Caco-2 (cell line): ENCODE results near the gene MRPL58. TPM values are rescaled to one million over a fixed set of nuclear protein-coding genes. Genes with fewer than 3 reads are reported as not detected.

Experiments used
- BruUV-seq: library from RNA; stranded (reverse); fragments of 400-500 nt; replicated peaks from 2 replicates; lab custom pipeline; 2021; lab: Mats Ljungman, UMichigan
- CTCF ChIA-PET: fragments of 300-600 bp; sonication (Branson Sonifier 250); formaldehyde crosslinking; loops from one replicate; lab custom pipeline; 2022; ENCODE audit warnings: antibody characterized with exemption; lab: Charles Lee
- POLR2A ChIA-PET: fragments of 300-600 bp; sonication (Branson Sonifier 250); formaldehyde crosslinking; loops from one replicate; lab custom pipeline; 2022; ENCODE audit warnings: antibody characterized with exemption; lab: Charles Lee
- DNase-seq, 2 experiments: peaks; one replicate each; pipeline versions ENCODE4 v3.0.0 to v3.0.0-alpha.2; 2020 to 2022
- H3K27me3 ChIP-seq: replicated peaks from 2 replicates; pipeline ENCODE4 v1.6.0; 2011; ENCODE audit warnings: low read length; ENCODE audit not compliant: control insufficient read depth, insufficient read depth
- H3K36me3 ChIP-seq: 2 replicates; pipeline ENCODE4 v1.5.1; 2011; ENCODE audit warnings: low read length; ENCODE audit not compliant: control insufficient read depth, insufficient read depth
- H3K4me1 ChIP-seq: fragments of 250-450 bp; sonication (Bioruptor Pico); 2 replicates; pipeline ENCODE4 v1.5.1; 2020; ENCODE audit warnings: mild to moderate bottlenecking
- H3K4me3 ChIP-seq: 2 replicates; pipeline ENCODE4 v1.5.1; 2011; ENCODE audit warnings: low read depth, mild to moderate bottlenecking, control low read depth, low read length
- H3K9me3 ChIP-seq: fragments of 250-450 bp; sonication (Bioruptor Pico); 2 replicates; pipeline ENCODE4 v1.5.1; 2020; ENCODE audit warnings: mild to moderate bottlenecking, moderate library complexity
- H3K27ac Mint-ChIP-seq: one replicate; pipeline ENCODE4 v1.8.0; 2022; ENCODE audit warnings: mixed read lengths; ENCODE audit not compliant: unreplicated experiment
- H3K27me3 Mint-ChIP-seq: one replicate; pipeline ENCODE4 v1.8.0; 2022; ENCODE audit warnings: mixed read lengths; ENCODE audit not compliant: insufficient read depth, unreplicated experiment
- H3K36me3 Mint-ChIP-seq: one replicate; pipeline ENCODE4 v1.8.0; 2022; ENCODE audit warnings: mild to moderate bottlenecking, mixed read lengths; ENCODE audit not compliant: insufficient read depth, unreplicated experiment
- H3K4me1 Mint-ChIP-seq: one replicate; pipeline ENCODE4 v1.8.0; 2022; ENCODE audit warnings: low read depth, mixed read lengths; ENCODE audit not compliant: unreplicated experiment
- H3K4me3 Mint-ChIP-seq: one replicate; pipeline ENCODE4 v1.8.0; 2022; ENCODE audit warnings: mild to moderate bottlenecking, moderate library complexity, mixed read lengths; ENCODE audit not compliant: unreplicated experiment
- H3K9me3 Mint-ChIP-seq: one replicate; pipeline ENCODE4 v1.8.0; 2022; ENCODE audit warnings: mixed read lengths; ENCODE audit not compliant: unreplicated experiment
- intact Hi-C: fragments of 100-400 bp; cut with micrococcal nuclease; formaldehyde crosslinking; loops from one replicate; pipeline ENCODE4 v1.10.0; 2022; ENCODE audit not compliant: unreplicated experiment
- total RNA-seq: library from RNA; stranded (reverse); gene quantifications from 2 replicates; pipeline ENCODE4 v1.2.3, GENCODE V29; 2022
- TF ChIP-seq, protein P1 (sequence below), 2 experiments: fragments of 200-600 bp in 1 of 2; IDR thresholded peaks; 1 replicate in 1 of 2; 2 replicates in 1 of 2; pipeline versions ENCODE4 v1.5.1 to v1.8.0; 2011 to 2022; ENCODE audit warnings: antibody characterized with exemption in 1 of 2, control low read depth in 1 of 2, inconsistent platforms in 1 of 2, low read depth in 1 of 2, low read length in 1 of 2, mild to moderate bottlenecking in 1 of 2, moderate library complexity in 1 of 2; ENCODE audit not compliant: insufficient read depth in 1 of 2, severe bottlenecking in 1 of 2, unreplicated experiment in 1 of 2

MRPL58 gene
- total RNA-seq, 1 experiment from 2014 or later = 61.0 TPM

DNA sequence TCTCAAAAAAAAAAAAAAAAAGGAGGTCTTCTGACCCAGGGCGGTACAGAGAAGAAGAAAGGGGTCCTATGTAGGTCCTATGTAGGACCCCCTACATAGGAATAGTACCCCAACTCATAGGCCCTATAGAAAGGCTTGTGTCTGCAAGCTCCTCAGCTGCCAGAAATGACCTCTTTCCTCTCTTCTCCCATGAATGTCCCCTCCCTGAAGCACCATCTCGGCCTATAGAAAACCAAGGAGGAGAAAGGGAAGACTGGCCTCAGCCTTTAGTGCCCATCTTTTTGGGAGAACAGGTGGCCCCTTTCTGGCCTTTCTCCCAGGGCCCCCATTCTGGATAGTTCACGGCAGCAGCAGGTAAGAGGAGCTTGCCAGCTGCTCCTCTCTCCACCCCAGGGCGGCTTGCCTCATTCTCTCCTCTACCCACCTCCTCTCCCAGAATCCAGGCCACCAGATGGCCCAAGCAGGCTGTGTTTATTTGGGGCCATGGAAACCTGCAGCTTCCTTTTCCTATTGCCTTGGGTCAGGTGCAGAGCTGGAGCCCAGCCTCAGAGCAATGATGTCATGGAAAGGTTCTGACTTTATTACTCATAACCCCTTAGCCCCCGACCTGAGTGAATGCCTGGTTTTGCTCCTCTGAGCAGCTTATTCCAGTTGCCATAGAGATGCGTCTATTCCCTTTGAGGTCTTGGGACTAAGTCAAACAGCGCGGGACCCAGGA, 1.6 kb upstream of the MRPL58 start:
- no peaks in the 10 kb centered on the region for H3K27me3 ChIP-seq
- no peaks in the 10 kb centered on the region for H3K9me3 Mint-ChIP-seq
- H3K4me1 ChIP-seq = peaks cover 3% of the 10 kb centered on the region; the same call in 1 of the 2 replicates
- no TSS peak for BruUV-seq
- no peak overlapping the region for H3K27ac Mint-ChIP-seq
- intact Hi-C loops = no loop called here
- TF ChIP-seq, protein P1, sequence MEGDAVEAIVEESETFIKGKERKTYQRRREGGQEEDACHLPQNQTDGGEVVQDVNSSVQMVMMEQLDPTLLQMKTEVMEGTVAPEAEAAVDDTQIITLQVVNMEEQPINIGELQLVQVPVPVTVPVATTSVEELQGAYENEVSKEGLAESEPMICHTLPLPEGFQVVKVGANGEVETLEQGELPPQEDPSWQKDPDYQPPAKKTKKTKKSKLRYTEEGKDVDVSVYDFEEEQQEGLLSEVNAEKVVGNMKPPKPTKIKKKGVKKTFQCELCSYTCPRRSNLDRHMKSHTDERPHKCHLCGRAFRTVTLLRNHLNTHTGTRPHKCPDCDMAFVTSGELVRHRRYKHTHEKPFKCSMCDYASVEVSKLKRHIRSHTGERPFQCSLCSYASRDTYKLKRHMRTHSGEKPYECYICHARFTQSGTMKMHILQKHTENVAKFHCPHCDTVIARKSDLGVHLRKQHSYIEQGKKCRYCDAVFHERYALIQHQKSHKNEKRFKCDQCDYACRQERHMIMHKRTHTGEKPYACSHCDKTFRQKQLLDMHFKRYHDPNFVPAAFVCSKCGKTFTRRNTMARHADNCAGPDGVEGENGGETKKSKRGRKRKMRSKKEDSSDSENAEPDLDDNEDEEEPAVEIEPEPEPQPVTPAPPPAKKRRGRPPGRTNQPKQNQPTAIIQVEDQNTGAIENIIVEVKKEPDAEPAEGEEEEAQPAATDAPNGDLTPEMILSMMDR (IDR thresholded peaks at IDR 0.05; ENCODE audit: insufficient read depth in 1 of 2, low read depth in 1 of 2, low read length in 1 of 2, severe bottlenecking in 1 of 2, unreplicated experiment in 1 of 2) = no peak
- POLR2A ChIA-PET = interaction anchor here (1.3 to 2.4 kb wide), 2 partner anchors 24 to 38 kb away, joined by 4 to 29 read pairs; partner anchors contain the start of gene HID1
- H3K4me3 ChIP-seq = no peak overlapping the region
- peaks cover 29% of the 10 kb centered on the region for H3K4me1 Mint-ChIP-seq
- no peaks in the 10 kb centered on the region for H3K36me3 ChIP-seq
- no peaks in the 10 kb centered on the region for H3K9me3 ChIP-seq
- CTCF ChIA-PET = interaction anchor here (0.9 to 3.6 kb wide), 7 partner anchors 13 to 102 kb away, joined by 3 to 86 read pairs (median 10); partner anchors contain the start of genes CDR2L and HID1
- H3K4me3 Mint-ChIP-seq = no peak overlapping the region
- peak in 1 of 2 experiments; percentile 54 for DNase-seq
- no peaks in the 10 kb centered on the region for H3K27me3 Mint-ChIP-seq
- peaks cover 23% of the 10 kb centered on the region for H3K36me3 Mint-ChIP-seq

DNA sequence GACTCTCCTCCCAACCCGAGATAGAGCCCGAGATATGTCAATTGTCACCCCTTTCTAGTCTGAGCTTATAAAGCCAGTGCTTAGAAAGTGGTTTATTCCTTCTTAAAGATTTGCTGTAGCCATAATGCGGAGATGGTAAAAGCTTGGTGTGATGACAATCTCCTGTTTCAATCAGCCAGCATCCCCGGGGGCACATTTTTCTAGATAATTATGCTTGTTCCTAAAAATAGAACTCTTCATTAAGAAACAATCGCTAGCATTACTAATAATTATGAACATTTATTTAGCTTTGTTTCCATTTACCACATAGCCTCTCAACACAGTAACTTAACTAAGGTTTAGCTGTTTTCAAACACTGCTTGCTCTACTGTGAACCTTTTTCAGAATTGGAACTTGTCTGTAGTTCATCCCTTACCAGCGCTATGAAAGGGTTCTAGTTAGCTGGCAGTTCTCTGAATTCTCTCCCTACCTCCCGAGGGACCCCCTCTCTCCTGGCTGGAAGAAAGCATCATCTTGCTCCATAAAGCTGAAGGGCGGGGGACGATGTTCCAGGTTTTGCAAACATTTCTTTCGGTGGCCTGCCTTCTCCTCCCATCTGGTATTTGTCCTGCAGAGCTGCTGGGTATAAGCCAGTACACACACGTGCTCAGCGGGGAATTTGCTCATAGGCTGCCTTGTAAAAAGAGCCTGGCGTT, 922 bp upstream of the MRPL58 start:
- H3K27me3 ChIP-seq = no peaks in the 10 kb centered on the region
- no peaks in the 10 kb centered on the region for H3K9me3 ChIP-seq
- no peaks in the 10 kb centered on the region for H3K9me3 Mint-ChIP-seq
- intact Hi-C loops = loop anchor here (1.0 to 2.0 kb wide), 3 partner anchors 21 to 50 kb away; no protein-coding TSS in a partner anchor
- peaks cover 29% of the 10 kb centered on the region for H3K4me1 Mint-ChIP-seq
- H3K36me3 ChIP-seq = no peaks in the 10 kb centered on the region; the same call in 1 of the 2 replicates
- H3K4me3 Mint-ChIP-seq = peak overlapping the region; percentile 82
- no peaks in the 10 kb centered on the region for H3K27me3 Mint-ChIP-seq
- DNase-seq = no peak
- H3K27ac Mint-ChIP-seq = peak overlapping the region; percentile 84
- BruUV-seq = no TSS peak
- POLR2A ChIA-PET = interaction anchor here (0.7 to 2.4 kb wide), 12 partner anchors 12 to 251 kb away, joined by 3 to 33 read pairs (median 6); partner anchors contain the start of genes CDR2L, FDXR and HID1
- CTCF ChIA-PET = interaction anchor here (0.9 to 3.6 kb wide), 15 partner anchors 13 to 139 kb away, joined by 3 to 86 read pairs (median 10); partner anchors contain the start of genes CDR2L, FDXR, HID1 and OTOP2
- H3K4me3 ChIP-seq = peak overlapping the region; percentile 84; the same call in 1 of the 2 replicates
- TF ChIP-seq, protein P1 (IDR thresholded peaks at IDR 0.05; ENCODE audit: insufficient read depth in 1 of 2, low read depth in 1 of 2, low read length in 1 of 2, severe bottlenecking in 1 of 2, unreplicated experiment in 1 of 2) = no peak
- peaks cover 29% of the 10 kb centered on the region for H3K36me3 Mint-ChIP-seq
- peaks cover 3% of the 10 kb centered on the region; the same call in 1 of the 2 replicates for H3K4me1 ChIP-seq

DNA sequence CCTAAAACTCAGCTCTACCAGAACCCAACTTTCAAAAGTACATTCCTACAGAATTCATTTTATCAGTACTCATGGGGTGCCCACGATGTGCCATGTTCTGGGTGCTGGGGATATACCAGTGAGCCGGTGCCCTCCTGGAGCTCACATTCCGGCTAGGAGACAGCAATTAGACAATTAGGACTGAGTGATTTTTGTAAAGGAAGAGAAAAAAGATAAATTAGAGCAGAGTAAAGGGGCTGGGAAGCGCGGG, 449 bp upstream of the MRPL58 start:
- ChIA-PET POLR2A (interaction anchor here (0.6 to 2.4 kb wide), 18 partner anchors 12 to 251 kb away, joined by 3 to 33 read pairs (median 5); partner anchors contain the start of genes CDR2L, FDXR, HID1 and SLC16A5), CTCF (interaction anchor here (0.7 to 3.6 kb wide), 17 partner anchors 12 to 150 kb away, joined by 3 to 86 read pairs (median 9); partner anchors contain the start of genes CDR2L, FDXR, HID1 and OTOP2)
- Histone ChIP-seq H3K36me3 (no peaks in the 10 kb centered on the region; the same call in 1 of the 2 replicates), H3K4me3 (peak overlapping the region; percentile 84), H3K27me3 (no peaks in the 10 kb centered on the region), H3K9me3 (no peaks in the 10 kb centered on the region), H3K4me1 (peaks cover 3% of the 10 kb centered on the region; the same call in 1 of the 2 replicates)
- TF ChIP-seq, protein P1 (IDR thresholded peaks at IDR 0.05; ENCODE audit: insufficient read depth in 1 of 2, low read depth in 1 of 2, low read length in 1 of 2, severe bottlenecking in 1 of 2, unreplicated experiment in 1 of 2) = no peak
- BruUV-seq = TSS peak; percentile 80
- no peaks in the 10 kb centered on the region for H3K27me3 Mint-ChIP-seq
- peaks cover 29% of the 10 kb centered on the region for H3K4me1 Mint-ChIP-seq
- H3K27ac Mint-ChIP-seq = peak overlapping the region; percentile 84
- intact Hi-C loops = loop anchor here (1.0 to 2.0 kb wide), 3 partner anchors 21 to 51 kb away; no protein-coding TSS in a partner anchor
- no peak for DNase-seq
- H3K36me3 Mint-ChIP-seq = peaks cover 31% of the 10 kb centered on the region
- peak overlapping the region; percentile 82 for H3K4me3 Mint-ChIP-seq
- H3K9me3 Mint-ChIP-seq = no peaks in the 10 kb centered on the region
